GM18498 (cell line): ENCODE data around the gene SNX30.
A peak's percentile ranks its signal among the peaks of the same experiment; 100 is the strongest.

ENCODE experiments used
- ATAC-seq: cut with Tn5 transposase; IDR thresholded peaks from one replicate; pipeline ENCODE4 v1.9.1; 2021; ENCODE audit warnings: mild to moderate bottlenecking, moderate library complexity; ENCODE audit not compliant: unreplicated experiment

The SNX30 gene

DNA sequence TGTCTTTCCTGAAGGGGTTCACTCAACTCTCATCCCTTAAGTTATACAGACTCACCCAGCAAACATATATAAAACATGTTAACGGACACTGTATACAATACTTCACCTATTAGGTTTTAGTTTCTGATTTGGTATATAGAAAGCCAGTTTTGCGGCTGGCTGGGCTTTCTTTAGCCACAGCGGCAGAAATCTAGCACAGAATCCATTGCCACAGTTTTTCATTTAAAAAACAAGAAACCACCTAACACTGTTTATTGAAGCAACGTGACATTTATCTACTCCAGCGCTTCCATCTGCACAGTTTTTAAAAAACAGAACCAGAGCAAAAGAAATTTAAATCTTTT lies 67.3 kb downstream of the SNX30 start:
- ATAC-seq: peak; percentile 68

DNA sequence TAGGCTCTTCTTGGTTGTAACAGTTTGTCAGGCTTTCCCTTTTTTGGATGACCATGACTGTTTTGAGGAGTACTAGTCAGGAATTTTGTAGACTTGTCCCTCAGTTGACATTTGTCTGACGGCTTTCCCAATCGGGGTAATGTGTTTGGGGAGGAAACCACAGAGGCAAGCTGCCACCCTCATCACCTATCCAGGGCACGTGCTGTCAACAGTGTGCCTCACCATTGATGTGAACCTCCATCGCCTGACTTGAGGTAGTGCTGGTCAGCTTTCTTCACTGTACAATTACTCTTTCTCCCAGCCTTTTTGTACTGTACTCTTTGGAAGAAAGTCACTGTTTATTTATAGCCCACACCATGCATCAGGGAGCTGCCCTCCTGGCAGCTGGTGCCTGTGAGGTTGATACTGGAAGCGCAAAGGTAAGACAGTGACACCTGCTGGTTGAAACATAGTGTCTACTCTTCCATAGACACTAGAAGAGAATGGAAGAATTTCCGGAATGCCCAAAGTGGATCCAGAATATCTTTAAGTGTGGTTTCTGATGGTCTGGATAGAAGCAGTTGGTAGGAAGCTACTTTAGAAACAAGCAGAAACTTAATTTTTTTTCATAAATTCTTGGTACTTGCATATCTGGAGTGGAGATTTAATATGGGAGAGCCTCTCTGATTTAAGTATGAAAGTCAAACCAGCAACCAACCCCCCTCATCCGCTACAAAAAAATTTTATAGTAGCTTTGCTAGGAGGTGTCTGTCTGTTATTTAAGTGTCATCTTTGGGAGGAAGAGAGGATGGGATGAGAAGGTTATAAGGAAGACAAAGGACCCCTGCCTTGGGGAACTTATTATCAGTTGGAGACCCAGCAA lies 69.3 kb downstream of the SNX30 start:
- no peak for ATAC-seq

DNA sequence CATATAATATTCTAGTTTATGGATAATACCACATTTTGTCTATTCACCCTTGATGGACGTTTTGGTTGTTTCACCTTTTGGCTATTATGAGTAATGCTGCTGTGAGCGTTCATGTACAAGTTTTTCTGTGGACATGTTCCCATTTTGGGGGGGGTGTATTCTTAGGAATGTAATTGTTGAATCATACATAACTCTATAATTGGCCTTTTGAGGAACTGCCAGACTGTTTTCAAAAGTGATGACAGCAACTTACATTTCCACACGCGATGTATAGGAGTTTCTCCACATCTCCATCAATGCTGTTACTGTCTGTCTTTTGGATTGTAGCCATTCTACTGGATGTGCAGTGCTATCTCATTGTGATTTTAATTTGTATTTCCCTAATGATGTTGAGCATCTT lies 70.3 kb downstream of the SNX30 start:
- no peak for ATAC-seq

DNA sequence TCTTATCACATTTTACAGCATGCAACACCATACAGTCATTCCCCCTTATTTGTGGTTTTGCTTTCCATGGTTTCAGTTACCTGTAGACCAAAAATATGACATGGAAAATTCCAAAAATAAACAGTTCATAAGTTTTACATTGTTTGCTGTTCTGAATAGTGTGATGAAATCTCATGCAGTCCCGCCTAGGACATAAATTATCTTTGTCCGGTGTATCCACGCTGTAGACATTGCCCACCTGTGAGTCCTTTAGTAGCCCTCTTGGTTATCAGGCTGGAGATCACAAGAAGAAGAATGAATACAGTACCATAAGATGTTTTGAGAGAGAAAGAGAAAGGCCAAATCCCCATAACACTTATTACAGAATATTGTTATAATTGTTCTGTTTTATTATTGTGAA lies 72.1 kb downstream of the SNX30 start:
- no peak for ATAC-seq

DNA sequence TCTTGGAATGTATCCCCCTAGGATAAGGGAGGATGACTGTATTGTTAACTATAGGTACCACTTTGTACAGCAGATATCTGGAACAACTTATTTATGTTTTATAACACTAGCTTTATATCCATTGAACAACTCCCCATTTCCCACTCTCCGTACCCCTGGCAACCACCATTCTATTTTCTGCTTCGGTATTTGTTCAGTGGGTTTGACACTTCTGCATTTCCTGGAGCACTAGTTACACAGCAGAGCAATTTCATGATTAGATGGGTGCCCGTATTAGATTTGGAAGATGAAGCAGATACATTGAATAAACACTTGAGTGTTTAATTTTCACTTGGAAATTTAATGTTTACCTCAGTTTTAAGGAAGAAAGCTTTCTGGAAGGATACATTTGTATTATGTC lies 72.7 kb downstream of the SNX30 start:
- no peak for ATAC-seq

DNA sequence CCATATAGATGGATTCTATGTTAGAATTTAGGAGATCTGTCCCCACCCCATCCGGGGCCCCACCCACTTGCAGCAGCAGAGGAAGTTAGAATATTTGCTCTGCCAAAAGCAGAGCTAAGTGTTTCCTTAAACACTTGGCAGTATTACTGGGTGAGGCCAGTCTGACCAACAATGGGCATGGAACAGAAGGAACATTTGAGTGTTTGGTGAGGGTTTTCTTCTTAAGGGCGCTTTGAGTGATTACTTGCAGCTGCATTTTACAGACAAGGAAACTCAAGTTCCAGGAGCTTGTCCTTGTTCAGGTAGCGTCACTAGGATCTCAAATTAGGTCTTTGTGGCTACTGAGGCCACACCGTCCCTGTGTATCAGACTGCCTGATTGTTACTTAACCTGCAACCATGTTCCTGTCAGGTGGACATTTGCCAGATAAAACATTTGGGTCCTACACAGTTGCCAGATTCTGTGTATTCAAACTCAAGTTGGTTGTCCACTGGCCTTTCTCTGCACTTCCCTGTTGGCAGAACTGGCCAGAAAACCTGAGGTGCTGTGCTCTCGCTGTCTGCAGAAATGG lies 80.8 kb downstream of the SNX30 start:
- no peak for ATAC-seq

DNA sequence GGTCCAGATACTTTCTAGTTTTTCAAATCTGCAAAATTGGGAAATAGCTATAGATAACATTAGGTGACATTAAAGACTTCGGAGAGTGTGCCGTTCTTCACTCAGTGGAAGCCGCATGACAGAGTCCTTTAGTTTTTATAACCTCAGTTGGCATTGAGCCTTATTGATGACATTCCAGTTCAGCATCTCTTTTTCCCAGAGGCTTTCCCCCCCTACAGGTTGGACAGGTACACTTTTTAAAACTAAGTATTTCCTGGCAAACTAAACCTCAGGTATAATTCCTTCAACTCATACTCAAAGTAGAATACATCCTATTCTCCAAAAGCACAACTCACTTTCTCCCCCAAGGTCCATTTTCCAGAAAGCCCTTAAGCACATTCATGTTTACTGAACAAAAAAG lies 81.4 kb downstream of the SNX30 start:
- ATAC-seq: no peak

DNA sequence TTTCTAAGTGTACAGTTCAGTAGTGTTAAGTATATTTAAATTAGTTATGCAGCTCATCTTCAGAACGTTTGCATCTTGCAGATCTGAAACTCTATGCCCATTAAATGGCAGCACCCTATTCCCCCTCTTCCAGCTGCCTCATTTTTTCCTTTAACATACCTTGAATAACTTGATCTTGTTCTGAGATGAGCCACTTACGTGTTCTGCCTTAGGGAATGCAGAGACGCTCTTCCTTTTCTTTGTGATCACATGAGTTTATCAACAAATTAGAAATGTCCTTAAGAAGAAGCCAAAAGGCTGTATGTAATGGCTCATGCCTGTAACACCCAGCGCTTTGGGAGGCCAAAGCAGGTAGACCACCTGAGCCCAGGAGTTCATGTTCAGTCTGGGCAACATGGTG lies 82.5 kb downstream of the SNX30 start:
- ATAC-seq: no peak

DNA sequence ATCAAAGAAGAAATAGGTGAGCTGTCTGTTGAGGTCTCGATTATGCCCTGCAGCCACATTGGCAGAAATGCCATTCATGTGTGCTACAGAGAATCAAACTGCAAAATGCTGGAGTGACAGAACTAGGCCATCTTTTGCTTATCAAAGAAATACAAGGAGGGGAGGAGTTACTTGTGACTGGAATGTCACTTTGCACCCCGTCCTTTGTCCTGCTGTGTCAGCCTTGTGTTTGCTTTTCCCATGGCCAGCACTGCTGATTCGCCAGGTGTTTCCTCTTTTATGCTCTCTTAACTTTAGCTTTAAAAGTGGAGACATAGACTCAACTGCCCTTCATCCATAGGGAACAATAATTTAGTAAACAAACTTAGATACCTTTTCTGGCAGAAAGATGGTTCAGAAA lies 85.8 kb downstream of the SNX30 start:
- no peak for ATAC-seq

DNA sequence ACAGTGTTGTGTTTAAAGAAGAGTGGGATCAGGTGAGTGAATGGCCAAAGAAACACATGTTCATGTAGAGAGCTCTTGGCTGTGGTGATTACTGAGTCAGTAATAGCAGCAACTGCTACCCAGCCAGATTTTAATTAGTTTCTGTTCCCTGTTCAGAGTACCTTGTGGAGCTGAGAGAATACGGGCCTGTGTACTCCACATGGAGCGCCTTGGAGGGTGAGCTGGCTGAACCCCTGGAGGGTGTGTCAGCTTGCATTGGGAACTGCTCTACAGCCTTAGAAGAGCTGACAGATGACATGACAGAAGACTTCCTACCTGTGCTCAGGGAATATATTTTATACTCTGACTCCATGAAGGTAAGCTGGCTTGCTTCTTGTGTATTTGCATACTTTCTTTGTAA lies 87.8 kb downstream of the SNX30 start:
- no peak for ATAC-seq

DNA sequence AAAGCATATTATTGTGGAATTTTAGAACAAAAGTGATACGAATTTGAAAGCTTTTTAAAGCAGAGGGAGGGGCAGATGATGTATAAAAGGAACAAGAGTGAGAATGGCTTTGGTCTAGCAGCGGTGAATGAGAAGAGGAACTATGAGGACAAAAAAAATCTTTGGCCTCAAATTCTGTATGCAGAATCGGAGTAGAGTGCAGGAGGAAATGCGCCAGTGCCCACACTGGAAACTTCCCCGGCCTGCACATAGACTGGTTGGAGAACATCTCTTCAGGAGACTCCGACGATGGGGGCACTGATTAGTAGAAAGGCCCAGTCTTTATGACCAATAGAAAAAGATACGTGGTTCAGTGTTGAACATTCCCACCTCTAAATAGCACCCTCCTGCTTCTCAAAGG lies 88.8 kb downstream of the SNX30 start:
- ATAC-seq: no peak

DNA sequence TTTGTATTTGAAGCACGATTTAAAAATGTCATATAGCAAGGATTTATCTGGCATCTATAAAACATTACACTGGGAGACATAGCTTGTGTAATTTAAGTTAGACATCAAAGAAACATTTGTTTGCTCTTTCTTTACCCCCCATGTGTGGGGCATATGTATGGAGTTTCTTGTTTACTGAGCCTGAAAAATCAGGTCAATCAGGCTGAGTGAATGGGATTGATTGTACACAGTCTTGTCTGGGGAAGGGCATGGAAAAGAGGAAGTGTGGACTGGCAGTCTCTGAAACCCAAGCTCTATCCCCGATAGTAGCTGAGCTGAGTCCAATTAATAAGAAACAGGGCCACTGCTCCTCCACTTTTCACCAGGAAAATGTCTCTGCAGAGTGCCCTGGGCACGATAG lies 90.7 kb downstream of the SNX30 start:
- ATAC-seq: no peak

DNA sequence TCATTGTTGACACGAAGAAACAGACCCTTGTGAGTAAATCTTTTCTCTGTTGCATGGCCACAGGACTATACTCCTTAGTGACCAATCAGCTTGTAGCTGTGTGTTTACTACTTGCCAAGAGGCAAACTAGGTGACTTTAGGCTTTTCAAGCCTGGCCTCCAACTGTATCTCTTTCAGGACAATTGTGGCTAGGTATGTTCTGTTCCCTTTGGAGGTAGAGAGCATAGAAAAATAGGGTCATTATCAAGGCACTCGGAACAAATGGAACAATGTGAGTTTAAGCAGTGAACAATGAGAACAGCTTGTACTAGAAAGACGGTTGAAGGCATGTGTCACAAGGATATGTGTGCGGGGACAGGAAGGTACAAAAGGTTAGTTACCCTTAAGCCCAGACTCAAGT lies 92.0 kb downstream of the SNX30 start:
- ATAC-seq: no peak

DNA sequence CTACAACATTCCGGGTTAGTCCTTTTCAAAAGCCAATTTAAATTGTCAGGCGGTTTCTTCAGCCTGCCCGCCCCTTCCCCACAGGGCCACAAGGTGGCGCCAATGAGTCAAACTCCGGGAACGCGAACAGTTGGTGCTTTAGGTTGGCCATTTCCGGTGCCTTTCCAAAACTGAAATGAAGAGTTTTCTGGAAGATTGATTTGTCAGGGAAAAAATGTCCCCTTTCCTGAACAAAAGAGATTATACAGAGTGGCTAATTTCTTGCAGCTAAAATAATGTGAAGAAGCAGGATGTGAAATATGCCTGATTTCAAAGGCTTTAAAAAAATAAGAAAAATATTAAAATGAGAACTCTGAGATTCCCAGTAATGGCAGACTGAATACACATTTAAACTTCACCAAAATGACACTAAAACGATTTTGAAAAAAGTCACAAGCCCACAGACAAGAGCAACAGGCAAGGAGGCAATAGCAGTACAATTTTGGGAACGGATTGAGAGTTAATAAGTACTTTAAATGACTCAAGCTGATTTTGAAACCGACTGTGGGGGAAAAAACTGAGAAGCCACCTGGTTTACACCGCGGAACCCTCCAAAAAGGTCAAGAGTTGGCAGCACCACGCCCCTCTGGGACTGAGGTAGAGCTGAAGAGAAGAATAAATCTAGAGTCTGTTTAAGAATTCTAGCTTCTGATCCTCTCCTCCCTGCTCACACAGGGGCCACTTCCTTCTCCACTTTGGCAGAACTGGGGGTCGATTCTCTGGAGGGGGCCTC lies 94.4 kb downstream of the SNX30 start:
- ATAC-seq: peak; percentile 71

DNA sequence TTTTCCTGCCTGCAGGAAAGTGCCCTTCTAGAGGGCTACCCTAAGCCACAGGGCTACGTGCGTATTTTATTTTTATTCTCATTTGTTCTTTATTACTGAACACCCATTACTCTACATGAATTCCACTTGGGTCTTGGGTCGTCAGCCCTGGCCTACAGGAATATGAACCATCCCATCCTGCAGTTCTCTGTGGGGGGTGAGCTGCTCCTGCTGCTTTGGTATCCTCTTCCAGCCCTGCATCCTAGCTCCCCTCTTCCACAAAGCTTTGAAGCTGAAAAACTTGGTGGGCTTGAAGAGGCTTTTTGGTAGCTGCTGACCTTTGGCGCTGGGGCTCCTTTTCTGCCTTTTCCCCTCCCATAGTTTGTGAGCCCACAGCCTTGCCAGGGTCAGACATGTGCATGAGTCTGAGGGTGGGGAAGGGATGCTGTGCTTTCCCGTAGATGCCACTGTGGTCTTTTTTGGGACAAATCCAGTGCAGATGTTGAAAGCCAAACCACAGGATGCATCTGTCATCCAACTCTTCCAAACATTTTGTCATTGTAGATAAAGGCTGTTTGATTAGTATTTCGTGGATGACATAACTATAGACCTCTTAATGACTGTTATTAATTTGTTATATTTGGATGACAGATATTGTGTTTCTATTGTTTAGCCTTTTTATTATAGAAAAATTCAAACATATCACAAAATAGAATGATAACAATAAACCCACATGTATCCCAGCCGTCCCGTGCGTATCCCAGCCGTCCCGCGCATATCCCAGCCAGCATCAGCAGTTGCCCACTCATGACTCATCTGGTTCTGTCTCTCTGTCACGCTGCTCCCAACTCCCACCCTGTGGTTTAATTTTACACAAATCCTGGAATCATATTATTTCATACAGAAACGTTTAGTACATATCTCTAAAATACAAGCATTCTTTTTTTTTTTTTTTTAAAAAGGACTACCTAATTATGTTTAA lies 96.2 kb downstream of the SNX30 start:
- no peak for ATAC-seq

DNA sequence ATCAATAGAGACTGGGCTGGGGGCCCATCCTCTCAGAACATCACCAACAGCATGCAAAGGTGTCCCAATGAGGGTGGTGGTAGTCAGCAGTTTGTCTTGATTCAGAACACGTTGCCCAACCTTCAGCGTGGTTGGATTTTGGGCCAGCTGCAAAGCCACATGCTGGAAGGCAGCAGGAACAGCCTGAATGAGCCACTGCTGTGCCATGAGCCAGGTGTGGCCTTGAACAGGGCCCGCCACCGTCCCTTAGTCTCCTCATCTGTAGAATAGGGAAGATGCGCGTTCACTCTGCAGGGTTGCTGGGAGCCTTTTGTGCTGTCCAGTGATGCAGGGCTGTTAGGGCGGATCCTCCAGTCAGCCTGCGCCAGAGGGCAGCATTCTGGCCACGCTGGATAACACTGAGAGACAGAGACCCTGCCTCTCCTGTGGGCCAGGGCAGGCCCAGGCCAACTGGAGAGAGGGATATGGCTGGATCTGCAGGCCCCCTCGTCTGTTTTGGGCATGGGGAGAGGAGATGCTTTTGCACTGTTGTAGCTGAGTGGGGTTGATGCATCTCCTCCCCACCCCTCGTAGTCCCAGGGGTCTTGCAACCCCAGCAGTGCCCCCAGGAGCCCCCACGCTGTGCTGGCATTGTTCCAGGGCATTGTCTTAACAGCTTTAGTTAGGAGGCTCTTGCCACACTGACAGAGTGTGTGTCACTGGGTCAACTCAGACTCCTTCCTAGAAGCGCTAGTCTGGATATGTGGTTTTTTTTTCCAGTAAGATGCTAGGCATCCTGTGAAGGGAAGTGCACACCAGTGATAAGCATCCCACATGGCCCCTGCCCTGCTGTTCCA lies 98.0 kb downstream of the SNX30 start:
- no peak for ATAC-seq

DNA sequence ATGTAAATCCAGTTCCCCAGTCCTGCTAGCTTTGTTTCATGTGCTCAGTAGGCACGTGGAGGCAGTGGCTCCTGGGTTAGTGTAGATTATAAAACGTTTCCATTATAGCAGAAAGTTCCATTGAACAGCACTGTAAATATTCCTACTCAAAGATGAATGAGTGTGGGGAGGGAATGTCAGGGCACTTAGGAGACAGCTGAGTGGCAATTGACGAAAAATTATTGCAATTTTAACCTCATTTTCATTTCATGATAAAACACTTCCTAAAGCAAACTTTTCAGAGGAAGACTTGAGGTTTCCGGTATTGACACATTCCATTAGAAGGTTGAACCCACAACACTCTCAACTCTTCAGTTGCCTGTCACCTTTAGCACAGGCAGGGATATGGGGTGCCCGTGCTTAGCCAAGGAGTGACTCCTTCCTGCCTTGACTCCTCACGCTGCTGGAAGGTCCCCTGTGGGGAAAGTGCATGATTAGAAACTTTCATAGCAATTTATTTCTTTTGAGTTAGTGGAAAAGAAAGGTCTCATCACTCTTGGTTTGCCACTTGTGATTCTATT lies 98.9 kb downstream of the SNX30 start:
- ATAC-seq: no peak

DNA sequence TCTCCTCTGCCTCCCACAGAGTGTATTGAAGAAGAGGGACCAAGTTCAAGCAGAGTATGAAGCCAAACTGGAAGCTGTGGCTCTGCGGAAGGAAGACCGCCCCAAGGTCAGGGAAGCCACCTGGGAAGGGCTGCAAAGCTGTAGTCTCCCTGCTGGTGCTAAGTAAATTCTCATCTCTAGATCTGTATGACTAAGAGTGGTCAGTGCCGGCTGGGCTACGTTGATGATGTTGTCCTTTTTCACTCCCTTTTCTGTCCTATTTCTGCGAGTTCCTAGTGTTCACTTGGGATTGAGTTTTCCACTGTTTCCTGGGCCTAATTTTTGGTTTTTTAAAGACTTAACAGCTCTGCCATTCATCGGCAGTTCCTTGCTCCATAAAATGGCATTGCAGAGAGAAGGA lies 100.3 kb downstream of the SNX30 start:
- no peak for ATAC-seq

DNA sequence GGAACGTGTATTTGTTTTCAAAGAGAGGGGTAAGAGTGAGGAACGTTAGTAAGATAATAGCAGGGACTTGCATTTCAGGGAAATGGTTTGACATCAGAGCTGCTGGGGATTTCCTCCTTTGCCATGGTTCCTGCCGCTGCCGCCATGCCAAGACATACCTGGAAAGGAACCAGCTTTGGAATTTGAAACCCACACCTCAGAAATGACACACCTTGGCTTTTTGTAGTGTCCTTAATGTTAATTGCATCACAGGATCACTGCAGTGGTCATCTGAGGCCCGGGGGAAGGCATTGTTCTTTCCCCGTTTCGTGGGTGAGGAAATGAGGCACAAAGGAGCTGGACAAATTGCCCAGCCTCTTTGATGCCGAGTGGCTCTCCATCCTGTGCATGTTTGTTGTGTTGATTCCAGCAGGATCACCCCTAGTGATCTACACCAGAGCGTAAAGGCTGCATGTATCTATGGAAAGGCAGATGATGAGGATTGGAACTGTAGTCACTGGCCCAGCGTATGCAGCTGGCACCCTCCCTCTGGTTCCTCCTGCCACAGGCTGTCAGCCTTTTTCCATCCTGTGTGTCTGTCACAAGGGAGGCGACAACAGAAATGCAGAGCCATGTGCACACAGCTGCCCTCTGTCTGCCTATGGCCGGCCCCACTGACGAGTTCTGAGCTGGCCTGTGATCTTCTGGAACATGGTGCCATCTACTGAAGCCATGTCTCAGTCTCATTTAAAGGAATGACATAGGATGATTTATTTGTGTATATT lies 102.4 kb downstream of the SNX30 start:
- ATAC-seq: no peak
